ENCODE results near the gene IGFL4.
"Not testable (repeated sequence)": the region's sequence is repeated elsewhere in the genome, so short reads cannot be mapped to it uniquely, and the experiment has no call there.

IGFL4 gene

GRCh38 chr19:46040952-46041500 lies at the start of gene IGFL4:
Gene IGFL4, minus strand, starts transcription at chr19:46041002. Its CDS starts 40 bp downstream, at chr19:46040962.
- DNase-seq (ENCODE audit: low read depth in 2 of 2): no peak

DNA sequence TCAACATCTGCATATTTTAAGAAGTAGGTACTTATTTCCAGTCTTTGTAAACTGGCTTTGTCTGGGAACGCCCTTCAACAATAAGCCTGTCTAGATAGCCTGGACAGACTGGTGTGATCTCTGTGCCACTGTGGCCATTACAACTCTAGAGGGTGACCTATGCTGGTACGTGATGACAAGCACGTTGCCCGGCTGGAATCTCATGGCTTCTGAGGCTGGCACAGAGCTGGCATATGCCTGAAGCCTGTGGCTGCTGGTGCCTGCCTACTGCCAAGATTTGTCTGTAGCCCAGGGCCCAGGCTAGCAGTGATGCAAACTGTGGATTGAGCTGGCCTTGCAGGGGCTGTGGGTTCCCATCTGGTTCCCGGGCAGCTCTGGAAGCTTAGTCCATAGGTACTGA lies 49.6 kb upstream of the IGFL4 start:
- DNase-seq (ENCODE audit: low read depth in 2 of 2): no peak

GRCh38 chr19:46089432-46089831 lies 48.6 kb upstream of the IGFL4 start:
- no peak for DNase-seq (ENCODE audit: low read depth in 2 of 2)

DNA sequence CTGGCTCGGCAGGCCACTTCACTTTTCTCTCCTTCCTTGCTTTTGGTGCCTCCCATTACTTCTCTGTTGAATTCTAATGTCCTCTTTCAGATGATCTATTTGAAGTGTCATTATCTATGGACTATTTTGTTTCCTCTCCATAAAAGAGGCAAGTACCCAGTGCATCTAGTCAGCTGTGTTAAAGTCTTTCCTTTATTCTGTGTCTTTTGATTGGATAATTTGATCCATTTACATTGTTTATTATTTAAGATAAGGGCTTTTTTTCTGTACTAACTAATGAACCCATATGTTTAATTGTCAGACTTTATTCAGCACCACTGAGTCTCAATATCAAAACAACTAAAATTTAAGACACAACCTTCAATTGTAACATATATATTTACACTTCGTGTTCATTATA lies 47.3 kb upstream of the IGFL4 start:
- no peak for DNase-seq (ENCODE audit: low read depth in 2 of 2)

- DNase-seq (ENCODE audit: low read depth in 2 of 2): no peak
Measured at GRCh38 chr19:46085888-46086287, 45.1 kb upstream of the IGFL4 start.

DNA sequence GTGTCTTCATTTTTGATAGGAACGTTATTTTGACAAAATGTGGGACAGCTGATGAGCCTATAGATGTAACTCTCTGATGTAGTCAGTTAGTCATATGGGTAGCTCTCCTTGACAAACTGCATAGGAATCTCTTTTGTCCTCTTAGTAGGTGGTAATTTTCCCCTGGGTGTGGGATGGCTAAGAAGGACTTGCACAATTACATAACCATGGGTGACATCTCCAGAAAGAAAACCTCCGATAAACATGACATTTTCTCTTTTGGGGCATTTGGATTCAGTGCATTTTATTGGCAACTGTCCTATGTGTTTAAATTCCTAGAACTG lies 41.9 kb upstream of the IGFL4 start:
- DNase-seq (ENCODE audit: low read depth in 2 of 2): no peak

GRCh38 chr19:46081928-46082727 lies 41.3 kb upstream of the IGFL4 start:
- DNase-seq (ENCODE audit: low read depth in 2 of 2): no peak

DNA sequence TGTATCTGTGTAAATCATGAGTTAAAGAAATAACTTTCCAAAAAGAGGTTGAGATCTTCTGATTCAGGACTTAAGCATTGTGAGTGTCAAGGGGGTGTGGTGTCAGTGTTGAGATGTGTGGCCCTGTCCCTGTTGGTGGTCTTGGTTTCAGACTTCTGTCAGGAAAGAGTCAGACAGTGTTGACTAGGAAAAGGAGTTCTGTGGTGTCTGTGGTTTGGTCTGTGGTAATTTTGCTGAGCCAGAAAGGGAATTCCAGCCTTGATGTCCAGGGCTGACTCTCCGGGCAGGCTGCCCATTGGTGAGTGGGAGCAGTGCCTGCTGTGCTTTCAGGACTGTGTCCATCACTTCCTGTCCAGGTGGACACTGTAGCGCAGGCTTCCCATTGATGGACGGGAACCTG lies 39.8 kb upstream of the IGFL4 start:
- DNase-seq (ENCODE audit: low read depth in 2 of 2): no peak

- no peak for DNase-seq (ENCODE audit: low read depth in 2 of 2)
Measured at GRCh38 chr19:46079576-46079975, 38.8 kb upstream of the IGFL4 start.

DNA sequence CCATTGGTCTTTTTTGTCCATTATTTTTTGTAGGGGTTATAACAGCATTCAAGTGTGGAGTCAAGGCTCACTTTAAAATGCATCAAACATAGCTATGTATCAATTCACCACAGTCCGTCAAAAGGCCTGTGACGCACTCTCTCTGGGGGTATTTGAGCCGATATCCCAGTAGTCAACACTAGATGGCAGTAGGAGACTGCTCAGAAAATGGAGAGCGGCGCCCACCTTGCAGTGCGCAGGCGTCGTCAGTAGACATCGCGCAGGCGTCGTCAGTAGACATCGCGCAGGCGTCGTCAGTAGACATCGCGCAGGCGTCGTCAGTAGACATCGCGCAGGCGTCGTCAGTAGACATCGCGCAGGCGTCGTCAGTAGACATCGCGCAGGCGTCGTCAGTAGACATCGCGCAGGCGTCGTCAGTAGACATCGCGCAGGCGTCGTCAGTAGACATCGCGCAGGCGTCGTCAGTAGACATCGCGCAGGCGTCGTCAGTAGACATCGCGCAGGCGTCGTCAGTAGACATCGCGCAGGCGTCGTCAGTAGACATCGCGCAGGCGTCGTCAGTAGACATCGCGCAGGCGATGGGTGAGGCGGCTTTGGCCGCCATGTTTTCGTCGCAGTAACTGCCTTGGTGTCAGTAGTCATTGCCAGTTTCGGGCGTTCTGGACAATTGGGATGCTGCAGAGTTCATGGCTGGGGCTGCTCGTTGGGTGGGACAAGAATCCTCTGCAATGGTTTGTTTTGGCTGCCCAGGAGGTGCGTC lies 38.0 kb upstream of the IGFL4 start:
- not testable (repeated sequence) for DNase-seq (ENCODE audit: low read depth in 2 of 2)

GRCh38 chr19:46077815-46078167 lies 37.0 kb upstream of the IGFL4 start:
- DNase-seq (ENCODE audit: low read depth in 2 of 2): no peak

- DNase-seq (ENCODE audit: low read depth in 2 of 2): no peak
Measured at GRCh38 chr19:46076951-46077814, 36.4 kb upstream of the IGFL4 start.

DNA sequence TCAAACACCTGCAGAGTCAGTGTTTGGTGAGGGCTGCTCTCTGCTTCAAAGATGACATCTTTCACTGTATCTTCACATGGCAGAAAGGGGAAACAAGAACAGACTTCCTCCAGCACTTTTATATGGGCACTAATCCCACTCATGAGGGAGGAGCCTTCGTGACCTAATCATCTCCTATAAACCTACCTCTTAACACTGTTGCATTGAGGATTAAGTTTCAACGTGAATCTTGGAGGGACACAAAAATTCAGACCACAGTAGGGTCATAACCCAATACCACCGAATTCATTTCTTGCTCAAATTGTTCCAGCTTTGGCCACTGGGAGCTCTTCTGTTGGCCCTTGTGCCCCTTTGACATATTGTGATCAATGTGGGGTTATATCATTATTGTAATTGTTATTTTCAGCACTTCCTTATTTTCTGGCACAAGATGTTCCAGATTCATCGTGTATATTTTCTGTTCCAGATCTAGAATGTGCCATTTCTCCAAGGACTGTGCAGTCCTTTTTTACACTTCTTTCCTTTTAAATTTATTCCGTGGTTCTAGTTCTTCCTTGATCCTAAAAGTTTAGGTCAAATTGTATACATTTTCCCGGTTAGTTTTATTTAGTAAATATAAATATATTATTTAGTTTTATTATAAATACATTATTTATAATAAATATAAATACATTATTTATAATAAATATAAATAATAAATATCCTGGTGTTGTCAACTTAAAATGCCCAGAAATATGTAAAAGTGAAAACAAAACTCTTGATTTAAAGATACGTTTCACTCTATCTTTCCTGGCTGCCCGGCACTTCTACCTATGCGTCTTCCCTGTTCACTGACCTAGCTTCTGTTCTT lies 35.5 kb upstream of the IGFL4 start:
- no peak for DNase-seq (ENCODE audit: low read depth in 2 of 2)

DNA sequence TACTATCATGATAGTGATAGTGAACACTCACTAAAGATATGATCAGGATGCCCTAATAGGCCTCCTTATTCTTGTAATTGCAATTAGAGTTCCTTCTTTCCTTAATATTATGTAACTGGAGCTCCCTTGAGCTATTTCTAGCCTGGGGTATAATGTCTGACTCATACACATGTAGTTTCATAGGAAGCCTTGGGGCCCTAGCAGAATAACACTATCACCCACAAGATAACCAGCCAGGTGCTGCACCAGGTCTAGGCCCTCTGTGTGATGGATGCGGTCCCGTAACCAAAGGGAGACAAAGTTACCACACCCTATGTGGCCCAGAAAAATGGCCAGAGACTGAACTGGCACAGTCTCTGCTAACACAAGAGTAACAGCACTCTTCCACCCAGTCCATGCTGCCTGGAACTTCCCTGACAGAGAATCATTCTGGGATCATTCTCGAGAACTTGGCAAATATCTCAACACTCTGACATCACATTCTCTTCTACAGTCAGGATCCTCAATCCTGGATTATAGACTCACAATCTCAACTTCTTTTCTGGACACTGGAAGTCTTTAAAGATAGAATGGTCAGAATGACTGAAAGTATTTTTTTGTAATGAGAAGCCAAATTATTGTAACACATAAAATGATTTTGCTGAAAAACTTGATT lies 32.6 kb upstream of the IGFL4 start:
- DNase-seq (ENCODE audit: low read depth in 2 of 2): no peak

DNA sequence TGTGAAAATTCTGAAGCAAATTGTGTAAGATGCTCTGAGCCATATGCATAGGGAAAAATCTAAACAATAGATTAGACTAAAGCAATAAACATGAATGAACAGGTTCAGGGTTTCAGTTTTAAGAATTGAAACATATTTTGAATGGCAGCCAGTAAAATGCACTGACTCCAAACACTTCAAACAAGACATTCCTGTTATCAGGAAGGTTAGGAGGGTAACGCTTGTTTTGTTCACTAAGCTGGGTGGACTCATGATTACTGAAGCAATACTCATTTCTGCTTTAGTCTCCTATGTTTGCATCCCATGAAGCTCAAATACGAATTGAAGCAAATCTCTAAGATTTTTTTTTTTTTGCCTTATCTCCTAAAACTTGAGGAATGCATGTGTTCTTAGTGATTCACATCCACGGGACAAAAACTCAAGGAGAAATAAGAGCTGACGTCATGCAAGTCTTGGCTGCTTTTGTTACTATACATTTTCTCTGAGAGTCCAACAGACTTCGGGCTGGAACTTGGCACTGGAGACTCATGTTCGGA lies 29.1 kb upstream of the IGFL4 start:
- no peak for DNase-seq (ENCODE audit: low read depth in 2 of 2)

- no peak for DNase-seq (ENCODE audit: low read depth in 2 of 2)
Measured at GRCh38 chr19:46068345-46069258, 27.8 kb upstream of the IGFL4 start.

DNA sequence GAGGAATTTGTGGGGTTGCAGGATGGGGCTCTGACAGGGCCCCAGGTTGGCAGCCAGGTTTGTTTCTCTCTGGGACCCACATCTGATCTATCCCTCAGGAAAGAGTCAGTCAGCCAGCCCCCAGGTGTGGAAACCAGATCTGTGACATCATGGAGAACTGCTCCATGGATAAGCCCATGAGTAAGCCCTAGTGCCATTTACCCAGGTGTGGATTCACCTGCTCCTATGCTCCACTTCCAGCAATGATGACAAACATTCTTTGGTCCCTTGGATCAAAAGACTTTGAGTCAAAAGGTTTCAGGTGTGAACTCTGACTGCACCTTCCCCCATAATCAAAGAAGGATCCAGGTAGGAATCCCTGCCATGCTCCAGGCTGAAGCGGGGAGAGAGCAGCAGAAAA lies 26.9 kb upstream of the IGFL4 start:
- DNase-seq (ENCODE audit: low read depth in 2 of 2): no peak

GRCh38 chr19:46066471-46066870 lies 25.7 kb upstream of the IGFL4 start:
- no peak for DNase-seq (ENCODE audit: low read depth in 2 of 2)

- DNase-seq (ENCODE audit: low read depth in 2 of 2): no peak
Measured at GRCh38 chr19:46065486-46066071, 24.8 kb upstream of the IGFL4 start.

Data from stimulated activated CD8-positive, alpha-beta memory T cell treated with anti-CD3 and anti-CD28 coated beads, Interleukin-7, amount 100 ng/mL, for 4 hours (primary cell).